ENCODE measurements around the gene MLH3. TPM values are rescaled to one million over a fixed set of nuclear protein-coding genes. Genes with fewer than 3 reads are reported as not detected.

The MLH3 gene
- polyA plus RNA-seq (2012; rRNA removed) = 3.8 and 4.7 TPM in 2 replicates
- 2.9 and 3.8 TPM in 2 replicates for polyA plus RNA-seq (2012; cell fraction: cytosol; rRNA removed)
- polyA plus RNA-seq (2012; cell fraction: nucleus; rRNA removed) = 12.6 and 15.9 TPM in 2 replicates

GRCh38 chr14:75050852-75051555, at the start of gene MLH3:
Gene MLH3, minus strand, starts transcription at chr14:75051467. Its CDS starts 1,812 bp downstream, at chr14:75049655.
- H2AFZ ChIP-seq (ENCODE audit: low read depth) = peak within 1 kb of the TSS; percentile 83
- H3K4me1 ChIP-seq (ENCODE audit: control insufficient read depth in 1 of 2, insufficient read depth in 2 of 2, low read depth in 1 of 2, low read length in 1 of 2) = peaks cover 8 to 12% of the 10 kb centered on the region in 2 experiments; a peak in 3 of 4 replicates
- 29% methylated on average over 25 of the region's 59 CpGs for WGBS (ENCODE audit: low lambda C conversion rate)
- no peaks in the 10 kb centered on the region for H3K9me2 ChIP-seq
- H3F3A ChIP-seq (replicated peaks; ENCODE audit: insufficient read depth) = peaks cover 31% of the 10 kb centered on the region
- POLR2A ChIA-PET = interaction anchor here (1.0 kb wide), 1 partner anchor 19 kb away, joined by 3 read pairs; the partner anchor contains the start of gene ZC2HC1C
- H3K4me2 ChIP-seq = peak within 1 kb of the TSS; percentile 66
- TF ChIP-seq FOXM1 (IDR thresholded peaks at IDR 0.05; ENCODE audit: low read depth) (no peak), TEAD4 (IDR thresholded peaks at IDR 0.05; ENCODE audit: borderline replicate concordance, insufficient read depth) (no peak), MAX (IDR thresholded peaks at IDR 0.05; ENCODE audit: low read depth) (peak; percentile 96), POLR2AphosphoS5 (IDR thresholded peaks at IDR 0.05; ENCODE audit: low read depth, low read length) (peak; percentile 64), NRF1 (IDR thresholded peaks at IDR 0.05; ENCODE audit: low read depth, low read length) (peak; percentile 91)
- peaks cover 0 to 11% of the 10 kb centered on the region in 2 experiments for H3K36me3 ChIP-seq (replicated peaks in 1 of 2; ENCODE audit: control insufficient read depth in 1 of 2, insufficient read depth in 2 of 2, low read length in 1 of 2)
- DNase-seq = peak; percentile 93
- H3K9ac ChIP-seq = peak within 1 kb of the TSS; percentile 61
- no peaks in the 10 kb centered on the region for H4K20me1 ChIP-seq (ENCODE audit: insufficient read depth)
- H3K79me2 ChIP-seq (ENCODE audit: insufficient read depth) = peaks cover 8% of the 10 kb centered on the region; the same call in 1 of the 2 replicates
- CTCF ChIA-PET = interaction anchor here (1.2 kb wide), 2 partner anchors 12 to 105 kb away, joined by 4 to 6 read pairs; partner anchors contain the start of gene ACYP1
- H3K4me3 ChIP-seq (ENCODE audit: low read depth in 2 of 2, low read length in 1 of 2) = peak within 1 kb of the TSS; percentile 54 to 55
- H3K27ac ChIP-seq (ENCODE audit: low read depth in 2 of 2, low read length in 1 of 2) = peak within 1 kb of the TSS; percentile 64 to 84; a peak in 2 of 4 replicates
- H3K9me3 ChIP-seq = no peaks in the 10 kb centered on the region
- no peaks in the 10 kb centered on the region for H3K27me3 ChIP-seq (ENCODE audit: insufficient read depth)

- POLR2A ChIA-PET = no interaction called here
- DNase-seq = no peak
- Histone ChIP-seq H3K4me2 (no peak overlapping the region), H3K9me3 (no peaks in the 10 kb centered on the region), H2AFZ (ENCODE audit: low read depth) (no peak overlapping the region), H3K9ac (no peak overlapping the region), H3K27me3 (ENCODE audit: insufficient read depth) (no peaks in the 10 kb centered on the region), H4K20me1 (ENCODE audit: insufficient read depth) (no peaks in the 10 kb centered on the region), H3K4me3 (ENCODE audit: low read depth in 2 of 2, low read length in 1 of 2) (no peak overlapping the region), H3K36me3 (replicated peaks in 1 of 2; ENCODE audit: control insufficient read depth in 1 of 2, insufficient read depth in 2 of 2, low read length in 1 of 2) (peaks cover 62 to 68% of the 10 kb centered on the region in 2 experiments), H3K27ac (ENCODE audit: low read depth in 2 of 2, low read length in 1 of 2) (no peak overlapping the region), H3K79me2 (ENCODE audit: insufficient read depth) (no peaks in the 10 kb centered on the region; the same call in 1 of the 2 replicates), H3K9me2 (no peaks in the 10 kb centered on the region), H3F3A (replicated peaks; ENCODE audit: insufficient read depth) (no peaks in the 10 kb centered on the region), H3K4me1 (ENCODE audit: control insufficient read depth in 1 of 2, insufficient read depth in 2 of 2, low read depth in 1 of 2, low read length in 1 of 2) (no peaks in the 10 kb centered on the region)
- CTCF ChIA-PET = interaction anchor here (4.5 kb wide), 1 partner anchor 10 kb away, joined by 35 read pairs; no protein-coding TSS in a partner anchor
- WGBS (ENCODE audit: low lambda C conversion rate) = 100% methylated on average over 1 of the region's 1 CpG
- TF ChIP-seq IRF3 (IDR thresholded peaks at IDR 0.05; ENCODE audit: low read depth, low read length) (no peak), EP300 (IDR thresholded peaks at IDR 0.05; ENCODE audit: borderline replicate concordance in 1 of 2, low read depth in 1 of 2, low read length in 1 of 2) (no peak), CHD2 (IDR thresholded peaks at IDR 0.05; ENCODE audit: low read length, partially characterized antibody) (no peak), RFX5 (IDR thresholded peaks at IDR 0.05; ENCODE audit: low read length) (no peak)
These were observed 47.4 kb upstream of the MLH3 start for GRCh38 chr14:75098682-75099081.

Data from SK-N-SH (cell line).